ENCODE results near the gene SERGEF.

SERGEF gene

DNA sequence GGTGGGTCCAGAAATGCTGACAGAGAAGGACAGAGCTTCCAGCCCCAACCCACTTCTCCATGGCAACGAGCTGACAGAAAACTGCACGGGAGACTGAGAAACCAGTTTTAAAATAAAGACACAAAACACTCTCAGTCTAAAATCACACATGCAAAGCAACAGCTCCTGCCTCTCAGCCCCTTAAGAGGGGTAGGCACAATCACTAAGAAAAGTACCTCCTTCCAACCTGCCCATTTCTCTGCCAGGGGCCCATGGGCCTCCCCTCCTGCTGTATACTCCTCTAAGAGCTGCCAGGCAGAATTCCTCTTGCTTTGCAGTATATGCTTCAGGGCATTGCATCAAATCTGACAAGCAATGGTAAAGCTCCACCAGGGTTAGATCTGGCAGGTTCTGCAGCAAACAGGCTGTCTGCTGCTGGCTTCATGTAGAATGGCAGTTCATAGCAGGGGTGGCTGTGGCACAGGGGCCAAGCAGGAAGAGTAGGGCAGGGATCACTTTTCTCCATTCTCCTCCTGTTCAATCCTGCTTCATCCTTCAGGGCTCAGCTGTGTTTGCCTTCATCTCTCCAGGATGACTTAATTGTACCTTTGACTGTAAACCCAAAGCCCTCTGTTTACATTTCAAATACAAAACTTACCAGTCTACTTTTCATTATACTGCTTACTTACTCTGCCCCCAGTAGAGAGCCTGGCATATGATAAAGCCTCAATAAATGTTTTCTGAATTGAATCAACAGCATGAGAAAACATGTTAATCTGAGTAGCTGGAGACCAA, 200.6 kb downstream of the SERGEF start:
- Histone ChIP-seq H3K27ac (ENCODE audit: low read depth in 2 of 2, low read length in 2 of 2) (no peak overlapping the region), H3K27me3 (ENCODE audit: control insufficient read depth in 2 of 2, insufficient read depth in 2 of 2, low read length in 2 of 2) (no peaks in the 10 kb centered on the region), H3K9ac (ENCODE audit: low read depth in 1 of 2, low read length in 2 of 2) (no peak overlapping the region), H3K9me3 (ENCODE audit: control insufficient read depth in 2 of 2, low read length in 2 of 2) (no peaks in the 10 kb centered on the region), H3K36me3 (ENCODE audit: control insufficient read depth in 2 of 2, insufficient read depth in 2 of 2, low read length in 2 of 2) (no peaks in the 10 kb centered on the region), H3K4me1 (ENCODE audit: control insufficient read depth in 2 of 2, insufficient read depth in 2 of 2, low read length in 2 of 2) (peaks cover 0 to 20% of the 10 kb centered on the region in 2 donors), H3K4me3 (ENCODE audit: low read length in 2 of 2) (no peak overlapping the region)

DNA sequence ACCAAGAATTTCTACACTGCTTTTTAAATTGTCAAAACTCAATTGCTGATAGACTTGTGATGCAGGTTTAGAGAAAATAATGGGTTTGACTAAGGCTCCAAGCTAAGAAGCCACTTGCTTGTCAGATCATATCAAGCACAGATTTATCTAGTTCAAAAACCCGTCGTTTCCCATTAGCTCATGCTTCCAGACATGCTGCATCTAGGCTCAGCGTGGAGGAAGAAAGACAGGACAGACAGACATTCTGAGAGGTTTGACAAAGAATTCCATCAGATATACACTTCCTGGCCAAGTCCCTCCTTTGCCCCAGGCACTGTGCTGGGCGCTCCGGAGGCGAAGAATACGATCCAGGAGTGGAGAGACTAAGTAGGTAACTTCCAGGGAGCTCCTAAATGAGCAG, 201.5 kb downstream of the SERGEF start:
- no peaks in the 10 kb centered on the region for H3K27me3 ChIP-seq (ENCODE audit: control insufficient read depth in 2 of 2, insufficient read depth in 2 of 2, low read length in 2 of 2)
- H3K27ac ChIP-seq (ENCODE audit: low read depth in 2 of 2, low read length in 2 of 2): no peak overlapping the region
- no peak overlapping the region for H3K9ac ChIP-seq (ENCODE audit: low read depth in 1 of 2, low read length in 2 of 2)
- H3K9me3 ChIP-seq (ENCODE audit: control insufficient read depth in 2 of 2, low read length in 2 of 2): no peaks in the 10 kb centered on the region
- no peaks in the 10 kb centered on the region for H3K36me3 ChIP-seq (ENCODE audit: control insufficient read depth in 2 of 2, insufficient read depth in 2 of 2, low read length in 2 of 2)
- no peak overlapping the region for H3K4me3 ChIP-seq (ENCODE audit: low read length in 2 of 2)
- H3K4me1 ChIP-seq (ENCODE audit: control insufficient read depth in 2 of 2, insufficient read depth in 2 of 2, low read length in 2 of 2): peaks cover 0 to 20% of the 10 kb centered on the region in 2 donors

DNA sequence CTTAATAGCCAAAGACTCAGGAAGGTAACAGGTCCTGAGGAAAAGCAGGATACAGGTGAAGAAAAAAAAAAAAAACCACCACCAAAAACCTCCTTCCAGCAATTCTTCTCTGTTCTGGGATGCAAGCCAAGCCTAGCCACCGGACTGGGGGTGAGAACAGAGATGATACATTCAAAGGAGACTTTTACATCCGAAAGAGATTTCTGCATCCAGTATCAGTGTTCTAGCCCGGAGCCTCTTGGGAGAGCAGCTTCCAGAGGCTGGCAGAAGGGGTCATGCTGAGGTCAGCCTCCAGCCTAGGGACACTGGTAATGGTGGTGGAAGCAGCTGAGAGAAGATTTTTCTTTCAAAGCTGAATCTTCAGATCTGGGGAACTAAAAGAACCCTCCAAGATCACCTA, 202.1 kb downstream of the SERGEF start:
- Histone ChIP-seq H3K27ac (ENCODE audit: low read depth in 2 of 2, low read length in 2 of 2) (no peak overlapping the region), H3K9ac (ENCODE audit: low read depth in 1 of 2, low read length in 2 of 2) (no peak overlapping the region), H3K36me3 (ENCODE audit: control insufficient read depth in 2 of 2, insufficient read depth in 2 of 2, low read length in 2 of 2) (no peaks in the 10 kb centered on the region), H3K27me3 (ENCODE audit: control insufficient read depth in 2 of 2, insufficient read depth in 2 of 2, low read length in 2 of 2) (no peaks in the 10 kb centered on the region), H3K4me1 (ENCODE audit: control insufficient read depth in 2 of 2, insufficient read depth in 2 of 2, low read length in 2 of 2) (peaks cover 0 to 20% of the 10 kb centered on the region in 2 donors), H3K9me3 (ENCODE audit: control insufficient read depth in 2 of 2, low read length in 2 of 2) (no peaks in the 10 kb centered on the region), H3K4me3 (ENCODE audit: low read length in 2 of 2) (no peak overlapping the region)

DNA sequence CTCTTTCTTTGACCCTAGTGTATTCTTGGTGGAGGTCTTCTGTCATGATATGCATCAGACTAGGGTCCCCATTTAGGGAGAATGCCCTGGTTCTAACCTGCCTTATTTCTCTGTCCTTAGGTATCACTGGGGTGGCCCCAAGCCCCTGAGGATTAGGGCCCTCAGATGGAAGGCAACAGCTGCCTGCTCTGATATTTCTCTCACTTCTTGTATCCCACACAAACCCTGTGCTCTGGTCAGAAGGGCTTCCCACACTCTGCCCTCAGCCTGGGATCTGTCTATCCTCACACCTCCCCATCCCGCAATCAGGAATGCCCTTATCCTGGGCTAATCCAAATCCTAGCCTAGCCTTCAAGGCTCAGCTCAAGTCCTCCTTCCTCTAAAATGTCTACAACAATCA, 202.8 kb downstream of the SERGEF start:
- Histone ChIP-seq H3K9ac (ENCODE audit: low read depth in 1 of 2, low read length in 2 of 2) (no peak overlapping the region), H3K36me3 (ENCODE audit: control insufficient read depth in 2 of 2, insufficient read depth in 2 of 2, low read length in 2 of 2) (no peaks in the 10 kb centered on the region), H3K4me1 (ENCODE audit: control insufficient read depth in 2 of 2, insufficient read depth in 2 of 2, low read length in 2 of 2) (peaks cover 0 to 20% of the 10 kb centered on the region in 2 donors), H3K27me3 (ENCODE audit: control insufficient read depth in 2 of 2, insufficient read depth in 2 of 2, low read length in 2 of 2) (no peaks in the 10 kb centered on the region), H3K27ac (ENCODE audit: low read depth in 2 of 2, low read length in 2 of 2) (no peak overlapping the region), H3K9me3 (ENCODE audit: control insufficient read depth in 2 of 2, low read length in 2 of 2) (no peaks in the 10 kb centered on the region), H3K4me3 (ENCODE audit: low read length in 2 of 2) (no peak overlapping the region)

- peaks cover 0 to 3% of the 10 kb centered on the region in 2 donors for H3K4me1 ChIP-seq (ENCODE audit: control insufficient read depth in 2 of 2, insufficient read depth in 2 of 2, low read length in 2 of 2)
- no peak overlapping the region for H3K4me3 ChIP-seq (ENCODE audit: low read length in 2 of 2)
- no peak overlapping the region for H3K9ac ChIP-seq (ENCODE audit: low read depth in 1 of 2, low read length in 2 of 2)
Observed at GRCh38 chr11:17807034-17807433, 205.8 kb downstream of the SERGEF start.

GRCh38 chr11:17805873-17806272, 207.0 kb downstream of the SERGEF start:
- no peak overlapping the region for H3K4me3 ChIP-seq (ENCODE audit: low read length in 2 of 2)
- H3K27ac ChIP-seq (ENCODE audit: low read depth in 2 of 2, low read length in 2 of 2): no peak overlapping the region
- no peaks in the 10 kb centered on the region for H3K36me3 ChIP-seq (ENCODE audit: control insufficient read depth in 2 of 2, insufficient read depth in 2 of 2, low read length in 2 of 2)
- H3K27me3 ChIP-seq (ENCODE audit: control insufficient read depth in 2 of 2, insufficient read depth in 2 of 2, low read length in 2 of 2): no peaks in the 10 kb centered on the region
- no peaks in the 10 kb centered on the region for H3K4me1 ChIP-seq (ENCODE audit: control insufficient read depth in 2 of 2, insufficient read depth in 2 of 2, low read length in 2 of 2)
- H3K9me3 ChIP-seq (ENCODE audit: control insufficient read depth in 2 of 2, low read length in 2 of 2): no peaks in the 10 kb centered on the region
- H3K9ac ChIP-seq (ENCODE audit: low read depth in 1 of 2, low read length in 2 of 2): no peak overlapping the region

More at GRCh38 chr11:17807034-17807433, 205.8 kb downstream of the SERGEF start:
- Histone ChIP-seq H3K9me3 (ENCODE audit: control insufficient read depth in 2 of 2, low read length in 2 of 2) (no peaks in the 10 kb centered on the region), H3K27ac (ENCODE audit: low read depth in 2 of 2, low read length in 2 of 2) (no peak overlapping the region), H3K36me3 (ENCODE audit: control insufficient read depth in 2 of 2, insufficient read depth in 2 of 2, low read length in 2 of 2) (no peaks in the 10 kb centered on the region), H3K27me3 (ENCODE audit: control insufficient read depth in 2 of 2, insufficient read depth in 2 of 2, low read length in 2 of 2) (no peaks in the 10 kb centered on the region)

- Histone ChIP-seq H3K27me3 (ENCODE audit: control insufficient read depth in 2 of 2, insufficient read depth in 2 of 2, low read length in 2 of 2) (no peaks in the 10 kb centered on the region), H3K9me3 (ENCODE audit: control insufficient read depth in 2 of 2, low read length in 2 of 2) (no peaks in the 10 kb centered on the region), H3K9ac (ENCODE audit: low read depth in 1 of 2, low read length in 2 of 2) (no peak overlapping the region), H3K27ac (ENCODE audit: low read depth in 2 of 2, low read length in 2 of 2) (no peak overlapping the region), H3K4me3 (ENCODE audit: low read length in 2 of 2) (no peak overlapping the region), H3K4me1 (ENCODE audit: control insufficient read depth in 2 of 2, insufficient read depth in 2 of 2, low read length in 2 of 2) (no peaks in the 10 kb centered on the region), H3K36me3 (ENCODE audit: control insufficient read depth in 2 of 2, insufficient read depth in 2 of 2, low read length in 2 of 2) (no peaks in the 10 kb centered on the region)
Observed at GRCh38 chr11:17805043-17805442, 207.8 kb downstream of the SERGEF start.

DNA sequence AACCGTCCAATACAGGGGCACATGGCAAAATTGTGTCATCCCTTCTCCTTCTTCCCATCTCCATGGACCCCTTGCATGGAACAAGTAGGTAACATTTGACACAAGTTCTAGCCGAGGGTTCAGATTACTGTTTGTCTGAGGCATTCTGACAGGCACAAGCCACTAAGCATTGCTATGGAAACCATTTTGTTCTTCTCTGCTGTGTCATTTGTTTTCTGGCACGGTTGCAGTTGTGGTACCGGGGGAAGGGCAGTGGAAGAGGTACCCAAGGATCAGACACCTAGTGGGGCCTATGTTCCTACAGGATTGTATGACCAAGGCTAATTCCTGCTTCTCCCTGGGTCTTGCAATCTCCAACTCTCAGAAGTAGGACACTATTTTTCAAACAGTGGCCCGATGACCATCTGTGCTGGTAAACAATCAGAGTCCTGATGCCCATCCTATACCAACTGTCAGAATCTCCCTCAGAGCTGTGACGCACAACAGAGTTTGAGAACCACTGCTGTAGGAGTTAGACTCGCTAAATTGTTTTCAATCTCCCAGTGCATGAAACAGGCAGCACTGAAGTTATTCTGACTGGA, 209.0 kb downstream of the SERGEF start:
- H3K9ac ChIP-seq (ENCODE audit: low read depth in 1 of 2, low read length in 2 of 2): no peak overlapping the region
- no peaks in the 10 kb centered on the region for H3K36me3 ChIP-seq (ENCODE audit: control insufficient read depth in 2 of 2, insufficient read depth in 2 of 2, low read length in 2 of 2)
- H3K9me3 ChIP-seq (ENCODE audit: control insufficient read depth in 2 of 2, low read length in 2 of 2): no peaks in the 10 kb centered on the region
- no peaks in the 10 kb centered on the region for H3K4me1 ChIP-seq (ENCODE audit: control insufficient read depth in 2 of 2, insufficient read depth in 2 of 2, low read length in 2 of 2)
- H3K27me3 ChIP-seq (ENCODE audit: control insufficient read depth in 2 of 2, insufficient read depth in 2 of 2, low read length in 2 of 2): no peaks in the 10 kb centered on the region
- no peak overlapping the region for H3K4me3 ChIP-seq (ENCODE audit: low read length in 2 of 2)
- no peak overlapping the region for H3K27ac ChIP-seq (ENCODE audit: low read depth in 2 of 2, low read length in 2 of 2)

- Histone ChIP-seq H3K27me3 (ENCODE audit: control insufficient read depth in 2 of 2, insufficient read depth in 2 of 2, low read length in 2 of 2) (no peaks in the 10 kb centered on the region), H3K9me3 (ENCODE audit: control insufficient read depth in 2 of 2, low read length in 2 of 2) (no peaks in the 10 kb centered on the region), H3K9ac (ENCODE audit: low read depth in 1 of 2, low read length in 2 of 2) (no peak overlapping the region), H3K36me3 (ENCODE audit: control insufficient read depth in 2 of 2, insufficient read depth in 2 of 2, low read length in 2 of 2) (no peaks in the 10 kb centered on the region), H3K4me1 (ENCODE audit: control insufficient read depth in 2 of 2, insufficient read depth in 2 of 2, low read length in 2 of 2) (no peaks in the 10 kb centered on the region), H3K4me3 (ENCODE audit: low read length in 2 of 2) (no peak overlapping the region), H3K27ac (ENCODE audit: low read depth in 2 of 2, low read length in 2 of 2) (no peak overlapping the region)
Observed at GRCh38 chr11:17802491-17802890, 210.4 kb downstream of the SERGEF start.

GRCh38 chr11:17801166-17801565, 211.7 kb downstream of the SERGEF start:
- H3K9me3 ChIP-seq (ENCODE audit: control insufficient read depth in 2 of 2, low read length in 2 of 2): no peaks in the 10 kb centered on the region
- H3K4me3 ChIP-seq (ENCODE audit: low read length in 2 of 2): no peak overlapping the region
- no peaks in the 10 kb centered on the region for H3K4me1 ChIP-seq (ENCODE audit: control insufficient read depth in 2 of 2, insufficient read depth in 2 of 2, low read length in 2 of 2)
- H3K36me3 ChIP-seq (ENCODE audit: control insufficient read depth in 2 of 2, insufficient read depth in 2 of 2, low read length in 2 of 2): no peaks in the 10 kb centered on the region
- H3K27me3 ChIP-seq (ENCODE audit: control insufficient read depth in 2 of 2, insufficient read depth in 2 of 2, low read length in 2 of 2): no peaks in the 10 kb centered on the region
- no peak overlapping the region for H3K27ac ChIP-seq (ENCODE audit: low read depth in 2 of 2, low read length in 2 of 2)
- H3K9ac ChIP-seq (ENCODE audit: low read depth in 1 of 2, low read length in 2 of 2): no peak overlapping the region
